ENCODE results near the gene MIEF2.

MIEF2 gene

GRCh38 chr17:18262111-18262510 is 1.6 kb downstream of the MIEF2 start:
- TF ChIP-seq TAF1 (IDR thresholded peaks at IDR 0.05; ENCODE audit: low read depth, low read length) (no peak), PAX5 (IDR thresholded peaks at IDR 0.05; ENCODE audit: insufficient read depth, low read length, severe bottlenecking) (no peak)
- DNase-seq (ENCODE audit: insufficient read length, low spot score), result no peak
- no peak for FAIRE-seq

DNA sequence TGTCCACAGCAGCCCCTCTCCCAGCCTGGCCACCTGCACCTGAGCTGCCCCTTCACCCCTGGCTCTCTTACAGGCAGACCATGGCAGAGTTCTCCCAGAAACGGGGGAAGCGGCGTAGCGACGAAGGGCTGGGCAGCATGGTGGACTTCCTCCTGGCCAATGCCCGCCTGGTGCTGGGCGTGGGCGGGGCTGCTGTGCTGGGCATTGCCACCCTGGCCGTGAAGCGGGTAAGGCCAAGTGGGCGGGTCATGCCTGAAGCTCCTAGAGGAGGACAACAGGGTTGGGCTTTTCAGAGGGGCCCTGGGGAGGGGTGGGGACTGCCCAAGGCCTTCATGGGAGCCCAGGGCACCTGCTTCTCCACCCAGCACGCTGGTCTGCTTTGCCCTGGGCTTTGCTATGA is 2.2 kb downstream of the MIEF2 start:
- FAIRE-seq (no peak), DNase-seq (ENCODE audit: insufficient read length, low spot score) (no peak)
- no peak for TF ChIP-seq TAF1 (IDR thresholded peaks at IDR 0.05; ENCODE audit: low read depth, low read length)
- TF ChIP-seq POLR2A (IDR thresholded peaks at IDR 0.05; ENCODE audit: low read depth, low read length), result no peak
- no peak for TF ChIP-seq SPI1 (IDR thresholded peaks at IDR 0.05; ENCODE audit: low read depth, low read length)
- no peak for TF ChIP-seq POU2F2 (IDR thresholded peaks at IDR 0.05; ENCODE audit: low read depth, low read length)
- no peak for TF ChIP-seq POLR2AphosphoS5 (IDR thresholded peaks at IDR 0.05; ENCODE audit: low read depth, low read length)
- no peak for TF ChIP-seq PAX5 (IDR thresholded peaks at IDR 0.05; ENCODE audit: insufficient read depth, low read length, severe bottlenecking)

DNA sequence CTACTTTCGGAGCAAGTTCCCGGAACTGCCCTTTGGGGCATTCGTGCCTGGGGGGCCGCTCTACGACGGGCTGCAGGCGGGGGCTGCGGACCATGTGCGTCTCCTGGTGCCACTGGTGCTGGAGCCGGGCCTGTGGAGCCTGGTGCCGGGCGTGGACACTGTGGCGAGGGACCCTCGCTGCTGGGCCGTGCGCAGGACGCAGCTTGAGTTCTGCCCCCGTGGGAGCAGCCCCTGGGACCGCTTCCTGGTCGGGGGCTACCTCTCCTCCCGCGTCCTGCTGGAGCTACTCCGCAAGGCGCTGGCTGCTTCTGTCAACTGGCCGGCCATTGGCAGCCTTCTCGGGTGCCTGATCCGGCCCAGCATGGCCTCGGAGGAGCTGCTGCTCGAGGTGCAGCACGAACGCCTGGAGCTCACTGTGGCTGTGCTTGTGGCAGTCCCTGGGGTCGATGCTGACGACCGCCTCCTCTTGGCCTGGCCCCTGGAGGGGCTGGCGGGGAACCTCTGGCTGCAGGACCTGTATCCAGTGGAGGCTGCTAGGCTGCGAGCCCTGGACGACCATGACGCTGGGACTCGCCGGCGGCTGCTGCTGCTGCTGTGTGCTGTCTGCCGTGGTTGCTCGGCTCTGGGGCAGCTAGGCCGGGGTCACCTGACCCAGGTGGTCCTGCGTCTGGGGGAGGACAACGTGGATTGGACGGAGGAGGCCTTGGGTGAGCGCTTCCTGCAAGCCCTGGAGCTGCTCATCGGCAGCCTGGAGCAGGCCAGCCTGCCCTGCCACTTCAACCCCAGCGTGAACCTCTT is 3.6 kb downstream of the MIEF2 start:
- no peak for TF ChIP-seq SPI1 (IDR thresholded peaks at IDR 0.05; ENCODE audit: low read depth, low read length)
- TF ChIP-seq POLR2AphosphoS5 (IDR thresholded peaks at IDR 0.05; ENCODE audit: low read depth, low read length), result no peak
- TF ChIP-seq TAF1 (IDR thresholded peaks at IDR 0.05; ENCODE audit: low read depth, low read length), result no peak
- TF ChIP-seq POU2F2 (IDR thresholded peaks at IDR 0.05; ENCODE audit: low read depth, low read length), result no peak
- no peak for TF ChIP-seq POLR2A (IDR thresholded peaks at IDR 0.05; ENCODE audit: low read depth, low read length)
- TF ChIP-seq PAX5 (IDR thresholded peaks at IDR 0.05; ENCODE audit: insufficient read depth, low read length, severe bottlenecking), result no peak
- FAIRE-seq (no peak), DNase-seq (ENCODE audit: insufficient read length, low spot score) (no peak)

GRCh38 chr17:18267366-18267765 is 6.9 kb downstream of the MIEF2 start:
- no peak for FAIRE-seq
- TF ChIP-seq TAF1 (IDR thresholded peaks at IDR 0.05; ENCODE audit: low read depth, low read length) (no peak), POLR2AphosphoS5 (IDR thresholded peaks at IDR 0.05; ENCODE audit: low read depth, low read length) (no peak), SPI1 (IDR thresholded peaks at IDR 0.05; ENCODE audit: low read depth, low read length) (no peak), POU2F2 (IDR thresholded peaks at IDR 0.05; ENCODE audit: low read depth, low read length) (no peak), PAX5 (IDR thresholded peaks at IDR 0.05; ENCODE audit: insufficient read depth, low read length, severe bottlenecking) (no peak), POLR2A (IDR thresholded peaks at IDR 0.05; ENCODE audit: low read depth, low read length) (no peak)
- DNase-seq (ENCODE audit: insufficient read length, low spot score), result no peak

- FAIRE-seq (no peak), DNase-seq (ENCODE audit: insufficient read length, low spot score) (no peak)
- TF ChIP-seq POLR2A (IDR thresholded peaks at IDR 0.05; ENCODE audit: low read depth, low read length) (no peak), POU2F2 (IDR thresholded peaks at IDR 0.05; ENCODE audit: low read depth, low read length) (no peak), TAF1 (IDR thresholded peaks at IDR 0.05; ENCODE audit: low read depth, low read length) (no peak), POLR2AphosphoS5 (IDR thresholded peaks at IDR 0.05; ENCODE audit: low read depth, low read length) (no peak), PAX5 (IDR thresholded peaks at IDR 0.05; ENCODE audit: insufficient read depth, low read length, severe bottlenecking) (no peak), SPI1 (IDR thresholded peaks at IDR 0.05; ENCODE audit: low read depth, low read length) (no peak)
These were observed 7.7 kb downstream of the MIEF2 start for GRCh38 chr17:18267927-18268711.

- no peak for TF ChIP-seq POU2F2 (IDR thresholded peaks at IDR 0.05; ENCODE audit: low read depth, low read length)
- DNase-seq (ENCODE audit: insufficient read length, low spot score) (no peak), FAIRE-seq (no peak)
These were observed 9.8 kb downstream of the MIEF2 start for GRCh38 chr17:18270046-18270931.

DNA sequence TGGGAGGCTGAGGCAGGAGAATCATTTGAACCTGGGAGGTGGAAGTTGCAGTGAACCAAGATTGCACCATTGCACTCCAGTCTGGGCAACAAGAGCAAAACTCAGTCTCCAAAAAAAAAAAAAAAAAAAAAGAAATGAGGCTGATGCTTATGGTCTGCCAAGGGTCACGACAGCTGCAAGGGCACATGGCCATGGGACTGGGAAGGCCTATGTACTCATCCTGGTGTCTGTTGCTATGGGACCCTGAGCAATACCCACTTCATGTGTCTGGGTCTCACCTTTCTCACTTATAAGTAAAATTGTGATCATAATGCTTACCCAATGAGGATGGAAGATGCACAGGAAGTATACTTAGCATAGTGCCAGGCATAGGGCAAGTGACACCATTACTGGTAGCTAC is 16.6 kb downstream of the MIEF2 start:
- FAIRE-seq (no peak), DNase-seq (ENCODE audit: insufficient read length, low spot score) (no peak)
- no peak for TF ChIP-seq POU2F2 (IDR thresholded peaks at IDR 0.05; ENCODE audit: low read depth, low read length)
- no peak for TF ChIP-seq PAX5 (IDR thresholded peaks at IDR 0.05; ENCODE audit: insufficient read depth, low read length, severe bottlenecking)
- no peak for TF ChIP-seq SPI1 (IDR thresholded peaks at IDR 0.05; ENCODE audit: low read depth, low read length)
- TF ChIP-seq TAF1 (IDR thresholded peaks at IDR 0.05; ENCODE audit: low read depth, low read length), result no peak
- no peak for TF ChIP-seq POLR2AphosphoS5 (IDR thresholded peaks at IDR 0.05; ENCODE audit: low read depth, low read length)
- no peak for TF ChIP-seq POLR2A (IDR thresholded peaks at IDR 0.05; ENCODE audit: low read depth, low read length)

DNA sequence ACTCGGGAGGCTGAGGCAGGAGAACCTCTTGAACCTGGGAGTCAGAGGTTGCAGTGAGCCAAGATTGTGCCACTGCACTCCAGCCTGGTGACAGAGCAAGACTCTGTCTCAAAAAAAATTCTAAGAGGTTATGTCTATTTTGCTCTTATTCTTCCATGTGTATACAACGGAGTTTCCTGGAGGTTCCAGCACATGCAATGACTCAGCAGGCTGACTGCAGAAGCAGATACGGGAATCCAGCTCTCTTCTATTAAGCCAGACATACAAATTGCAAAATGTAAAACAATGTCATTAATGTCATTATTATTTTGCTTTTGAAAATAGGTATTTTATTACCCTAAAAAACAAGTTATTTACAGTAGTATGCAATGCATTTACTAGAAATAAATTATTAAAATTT is 18.4 kb downstream of the MIEF2 start:
- DNase-seq (ENCODE audit: insufficient read length, low spot score) (no peak), FAIRE-seq (no peak)
- TF ChIP-seq PAX5 (IDR thresholded peaks at IDR 0.05; ENCODE audit: insufficient read depth, low read length, severe bottlenecking) (no peak), POLR2A (IDR thresholded peaks at IDR 0.05; ENCODE audit: low read depth, low read length) (no peak), SPI1 (IDR thresholded peaks at IDR 0.05; ENCODE audit: low read depth, low read length) (no peak), POU2F2 (IDR thresholded peaks at IDR 0.05; ENCODE audit: low read depth, low read length) (no peak), POLR2AphosphoS5 (IDR thresholded peaks at IDR 0.05; ENCODE audit: low read depth, low read length) (no peak), TAF1 (IDR thresholded peaks at IDR 0.05; ENCODE audit: low read depth, low read length) (no peak)

GRCh38 chr17:18280249-18280648 is 19.8 kb downstream of the MIEF2 start:
- TF ChIP-seq POLR2A (IDR thresholded peaks at IDR 0.05; ENCODE audit: low read depth, low read length) (no peak), POU2F2 (IDR thresholded peaks at IDR 0.05; ENCODE audit: low read depth, low read length) (no peak), TAF1 (IDR thresholded peaks at IDR 0.05; ENCODE audit: low read depth, low read length) (no peak), PAX5 (IDR thresholded peaks at IDR 0.05; ENCODE audit: insufficient read depth, low read length, severe bottlenecking) (no peak), POLR2AphosphoS5 (IDR thresholded peaks at IDR 0.05; ENCODE audit: low read depth, low read length) (no peak), SPI1 (IDR thresholded peaks at IDR 0.05; ENCODE audit: low read depth, low read length) (no peak)
- DNase-seq (ENCODE audit: insufficient read length, low spot score), result no peak
- FAIRE-seq, result no peak
